Adrenal gland (tissue), 12 donors: ENCODE results near the gene ZC2HC1C. TPM values are rescaled to one million over a fixed set of nuclear protein-coding genes. Genes with fewer than 3 reads are reported as not detected.

ENCODE experiments used
- DNase-seq, 7 donors: peaks; one replicate each; pipeline ENCODE4 v3.0.0-alpha.2; 2019 to 2020
- H3K27ac ChIP-seq, 5 donors: fragments of 200-600 bp; sonication (generic) in 4 of 5; 1 replicate in 3 of 5; 2 replicates in 2 of 5; pipeline versions ENCODE4 v1.5.1 to v1.8.0; 2016 to 2020; ENCODE audit warnings: mild to moderate bottlenecking in 1 of 5
- H3K27me3 ChIP-seq: fragments of 200-600 bp; 2 replicates; pipeline ENCODE4 v1.8.0; 2021
- H3K36me3 ChIP-seq, 2 donors: fragments of 200-600 bp; replicated peaks in 1 of 2; 1 replicate in 1 of 2; 2 replicates in 1 of 2; pipeline versions ENCODE4 v1.5.1 to v1.8.0; 2018 to 2022
- H3K4me1 ChIP-seq, 2 donors: fragments of 200-600 bp; replicated peaks in 1 of 2; 1 replicate in 1 of 2; 2 replicates in 1 of 2; pipeline versions ENCODE4 v1.5.1 to v1.8.0; 2018 to 2021
- H3K4me3 ChIP-seq, 4 donors: fragments of 200-600 bp; sonication (generic) in 3 of 4; one replicate each; pipeline ENCODE4 v1.5.1; 2016 to 2018
- H3K9me3 ChIP-seq, 3 donors: fragments of 200-600 bp; sonication (generic) in 1 of 3; replicated peaks in 1 of 3; 1 replicate in 2 of 3; 2 replicates in 1 of 3; pipeline versions ENCODE4 v1.5.1 to v1.8.0; 2016 to 2021
- CTCF ChIP-seq, 6 experiments: fragments of 450-650 bp in 4 of 6; fragments of 200-600 bp in 2 of 6; sonication (generic) in 1 of 6; IDR thresholded peaks; 1 replicate in 5 of 6; 2 replicates in 1 of 6; pipeline versions ENCODE4 v1.5.1 to v1.8.0; 2016 to 2021; ENCODE audit warnings: antibody characterized with exemption in 6 of 6, mild to moderate bottlenecking in 2 of 6, moderate library complexity in 1 of 6
- POLR2A ChIP-seq, 2 donors: fragments of 450-650 bp; IDR thresholded peaks; one replicate each; pipeline ENCODE4 v1.6.1; 2017; ENCODE audit warnings: antibody characterized with exemption in 2 of 2, mild to moderate bottlenecking in 2 of 2, moderate library complexity in 1 of 2
- WGBS, 4 donors: extraction: QIAGEN DNeasy Blood & Tissue Kit in 2 of 4; methylation state at CpG; one replicate each; pipeline versions ENCODE4 v1.1.5 to v1.1.7; 2013 to 2017; 5-methylcytosine and 5-hydroxymethylcytosine counted together
- intact Hi-C, 2 donors: fragments of 100-400 bp; cut with DNase I; formaldehyde crosslinking; loops; one replicate each; pipeline versions ENCODE4 v1.14.1 to v1.15.0; 2022 to 2023
- polyA plus RNA-seq, 3 donors: library from polyadenylated mRNA; stranded (reverse); fragments of 200-250 nt in 2 of 3; fragments of 350-450 nt in 1 of 3; fragmentation: Illumina TruSeq in 1 of 3; extraction: RNeasy Lipid Tissue Mini Kit (QIAGEN cat#74804) in 1 of 3; gene quantifications; one replicate each; pipeline ENCODE4 v1.2.3, GENCODE V29; 2013 to 2014
- total RNA-seq, 9 donors: library from RNA; depleted of rRNA in 4 of 9; stranded (reverse); fragments of >200 nt in 4 of 9; fragments of 120-200 nt in 1 of 9; fragmentation: NEBNext Ultra II Directional in 1 of 9; extraction: Animal tissue kit (Norgen Biotek cat#: 25700) in 1 of 9; gene quantifications; one replicate each; pipeline versions ENCODE4 v1.1.0 to v1.2.4, GENCODE V29; 2013 to 2023
- donor health status: healthy with polysubstance abuse.
- donor health status: Bipolar disorder and iron deficiency.
- donor health status: DM: yes; HTN: yes; CAD: no.
- donor health status: DM: no; HTN: no; CAD: no.
- donor health status: DM: no; HTN: no; CAD: no.
- donor health status: DM: yes; HTN: yes; CAD: no.

ZC2HC1C gene
- total and polyA plus RNA-seq, 12 donors, result 1.9 to 12.1 (median 6.0) TPM

- no peak overlapping the region for H3K4me3 ChIP-seq
- H3K9me3 ChIP-seq, result no peaks in the 10 kb centered on the region
- DNase-seq, result no peak
- peaks cover 0 to 51% of the 10 kb centered on the region in 2 donors for H3K36me3 ChIP-seq
- H3K27ac ChIP-seq, result no peak overlapping the region
- WGBS, 4 donors, result 89 to 97% (median 95%) methylated on average over 7 of the region's 7 CpGs
- no peaks in the 10 kb centered on the region for H3K27me3 ChIP-seq
- H3K4me1 ChIP-seq, result peaks cover 7 to 30% of the 10 kb centered on the region in 2 donors
- intact Hi-C loops, result no loop called here
- TF ChIP-seq POLR2A (IDR thresholded peaks at IDR 0.05) (no peak), CTCF (IDR thresholded peaks at IDR 0.05) (no peak)
Observed at GRCh38 chr14:75121552-75121951, 52.1 kb downstream of the ZC2HC1C start.

DNA sequence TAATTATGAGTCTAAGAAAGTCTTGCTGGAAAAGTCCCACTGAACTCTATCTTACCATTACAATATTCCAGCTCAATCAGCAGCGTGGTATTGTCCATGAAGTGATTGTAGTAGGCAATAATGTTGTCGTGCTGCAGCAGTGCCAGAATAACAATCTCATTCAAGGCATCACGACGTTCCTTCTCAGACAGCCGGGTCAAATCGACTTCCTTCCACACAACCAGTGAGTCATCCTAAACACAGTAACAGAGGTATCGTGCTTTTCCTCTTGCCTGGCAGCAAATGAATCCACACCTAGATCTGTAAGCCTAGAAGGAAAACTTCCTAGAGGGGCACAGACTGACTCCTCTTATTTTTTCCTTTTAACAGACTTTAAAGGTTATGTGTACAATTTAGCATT is 54.5 kb downstream of the ZC2HC1C start:
- Histone ChIP-seq H3K36me3 (peaks cover 0 to 28% of the 10 kb centered on the region in 2 donors), H3K9me3 (no peaks in the 10 kb centered on the region), H3K27ac (peak overlapping the region in 3 of 5 donors; percentile 13 to 59 (median 26)), H3K4me3 (no peak overlapping the region), H3K4me1 (peaks cover 11 to 46% of the 10 kb centered on the region in 2 donors), H3K27me3 (no peaks in the 10 kb centered on the region)
- 17 to 23% (median 19%) methylated on average over 7 of the region's 7 CpGs for WGBS, 4 donors
- TF ChIP-seq CTCF (IDR thresholded peaks at IDR 0.05), result no peak
- TF ChIP-seq POLR2A (IDR thresholded peaks at IDR 0.05), result no peak
- intact Hi-C loops, result no loop called here
- DNase-seq, result peak in 6 of 7 donors; percentile 48 to 74 (median 59)

- H3K27ac ChIP-seq, result peak overlapping the region in 2 of 5 donors; percentile 51 to 94
- peak overlapping the region in 1 of 4 donors; percentile 84 for H3K4me3 ChIP-seq
- H3K36me3 ChIP-seq, result peaks cover 0 to 12% of the 10 kb centered on the region in 2 donors
- intact Hi-C loops, result no loop called here
- no peaks in the 10 kb centered on the region for H3K27me3 ChIP-seq
- 39 to 67% (median 59%) methylated on average over 5 of the region's 5 CpGs for WGBS, 4 donors
- no peaks in the 10 kb centered on the region for H3K9me3 ChIP-seq
- H3K4me1 ChIP-seq, result peaks cover 11 to 44% of the 10 kb centered on the region in 2 donors
- TF ChIP-seq CTCF (IDR thresholded peaks at IDR 0.05) (no peak), POLR2A (IDR thresholded peaks at IDR 0.05) (no peak)
- DNase-seq, result no peak
Observed at GRCh38 chr14:75125617-75126016, 56.2 kb downstream of the ZC2HC1C start.

GRCh38 chr14:75126121-75126544 is 56.7 kb downstream of the ZC2HC1C start:
- no peak for DNase-seq
- intact Hi-C loops, result no loop called here
- H3K9me3 ChIP-seq, result no peaks in the 10 kb centered on the region
- H3K27me3 ChIP-seq, result no peaks in the 10 kb centered on the region
- H3K36me3 ChIP-seq, result peaks cover 0 to 7% of the 10 kb centered on the region in 2 donors
- 1 to 6% (median 2%) methylated on average over 6 of the region's 6 CpGs for WGBS, 4 donors
- H3K4me3 ChIP-seq, result peak overlapping the region in 3 of 4 donors; percentile 37 to 84 (median 61)
- H3K4me1 ChIP-seq, result peaks cover 11 to 43% of the 10 kb centered on the region in 2 donors
- TF ChIP-seq POLR2A (IDR thresholded peaks at IDR 0.05) (no peak), CTCF (IDR thresholded peaks at IDR 0.05) (no peak)
- H3K27ac ChIP-seq, result peak overlapping the region in 4 of 5 donors; percentile 89 to 96 (median 94)
